Omental fat pad (tissue), 4 donors: Measurements from ENCODE around the gene CLDN15. TPM values are rescaled to one million over a fixed set of nuclear protein-coding genes. Genes with fewer than 3 reads are reported as not detected.
"Not testable (repeated sequence)": the region's sequence is repeated elsewhere in the genome, so short reads cannot be mapped to it uniquely, and the experiment has no call there.

ENCODE experiments used
- ATAC-seq: fragments of 150-250 bp; one replicate; pipeline ENCODE4 v1.9.1; 2016; ENCODE audit warnings: mild to moderate bottlenecking, moderate library complexity; ENCODE audit not compliant: low FRiP score
- DNase-seq: peaks from one replicate; pipeline ENCODE4 v3.0.0-alpha.2; 2019; ENCODE audit warnings: low spot score
- total RNA-seq, 4 donors: library from RNA; depleted of rRNA; stranded (reverse); fragments of >200 nt; gene quantifications; one replicate each; pipeline ENCODE4 v1.1.0, GENCODE V29; 2016
- TF ChIP-seq, protein P1 (sequence below), 3 donors: fragments of 450-650 bp; IDR thresholded peaks; one replicate each; pipeline ENCODE4 v1.5.1; 2016 to 2017; ENCODE audit warnings: antibody characterized with exemption in 3 of 3, mild to moderate bottlenecking in 3 of 3, moderate library complexity in 2 of 3

Gene CLDN15
- total RNA-seq, 4 donors from 2014 or later, result 43.3 to 280 (median 60.5) TPM

DNA sequence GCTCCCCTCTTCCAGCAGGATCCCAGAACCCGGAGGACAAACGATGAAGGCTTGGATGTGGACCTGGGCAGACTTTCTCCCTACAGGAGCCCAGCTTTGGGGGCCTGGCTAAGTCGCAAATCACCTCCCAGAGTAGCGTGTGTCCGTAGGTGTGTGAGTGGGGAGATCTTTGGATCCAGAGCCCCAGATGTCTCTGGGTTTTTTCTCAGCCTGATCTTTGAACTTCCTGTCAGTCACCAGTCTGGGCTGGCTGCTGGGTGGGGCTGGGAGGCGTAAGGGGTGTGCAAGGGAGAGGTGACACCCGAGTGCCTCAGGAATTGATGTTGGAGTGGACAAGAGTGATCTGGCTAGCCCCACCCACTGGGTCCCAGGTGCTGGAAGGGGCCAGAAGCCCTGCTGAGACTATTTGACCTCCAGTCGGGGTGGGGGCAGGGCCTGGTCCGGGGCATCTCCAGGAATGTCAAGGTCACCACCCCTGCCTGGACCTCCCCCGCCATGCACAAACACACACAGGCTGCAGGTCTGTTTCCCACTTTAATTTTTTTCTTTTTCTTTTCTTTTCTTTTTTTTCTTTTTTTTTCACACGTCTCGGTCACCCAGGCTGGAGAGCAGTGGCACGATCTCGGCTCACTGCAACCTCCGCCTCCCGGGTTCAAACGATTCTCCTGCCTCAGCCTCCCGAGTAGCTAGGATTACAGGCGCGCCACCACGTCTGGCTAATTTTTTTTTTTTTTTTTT lies 36.6 kb downstream of the CLDN15 start, which contains the start of gene MOGAT3:
Gene MOGAT3 (minus strand): TSS at position 175 of the 738 bp plus-strand sequence. CDS start 182 bp downstream, outside the sequence.
- TF ChIP-seq, protein P1, sequence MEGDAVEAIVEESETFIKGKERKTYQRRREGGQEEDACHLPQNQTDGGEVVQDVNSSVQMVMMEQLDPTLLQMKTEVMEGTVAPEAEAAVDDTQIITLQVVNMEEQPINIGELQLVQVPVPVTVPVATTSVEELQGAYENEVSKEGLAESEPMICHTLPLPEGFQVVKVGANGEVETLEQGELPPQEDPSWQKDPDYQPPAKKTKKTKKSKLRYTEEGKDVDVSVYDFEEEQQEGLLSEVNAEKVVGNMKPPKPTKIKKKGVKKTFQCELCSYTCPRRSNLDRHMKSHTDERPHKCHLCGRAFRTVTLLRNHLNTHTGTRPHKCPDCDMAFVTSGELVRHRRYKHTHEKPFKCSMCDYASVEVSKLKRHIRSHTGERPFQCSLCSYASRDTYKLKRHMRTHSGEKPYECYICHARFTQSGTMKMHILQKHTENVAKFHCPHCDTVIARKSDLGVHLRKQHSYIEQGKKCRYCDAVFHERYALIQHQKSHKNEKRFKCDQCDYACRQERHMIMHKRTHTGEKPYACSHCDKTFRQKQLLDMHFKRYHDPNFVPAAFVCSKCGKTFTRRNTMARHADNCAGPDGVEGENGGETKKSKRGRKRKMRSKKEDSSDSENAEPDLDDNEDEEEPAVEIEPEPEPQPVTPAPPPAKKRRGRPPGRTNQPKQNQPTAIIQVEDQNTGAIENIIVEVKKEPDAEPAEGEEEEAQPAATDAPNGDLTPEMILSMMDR (IDR thresholded peaks at IDR 0.05), result no peak
- DNase-seq (no peak), ATAC-seq (no peak)

DNA sequence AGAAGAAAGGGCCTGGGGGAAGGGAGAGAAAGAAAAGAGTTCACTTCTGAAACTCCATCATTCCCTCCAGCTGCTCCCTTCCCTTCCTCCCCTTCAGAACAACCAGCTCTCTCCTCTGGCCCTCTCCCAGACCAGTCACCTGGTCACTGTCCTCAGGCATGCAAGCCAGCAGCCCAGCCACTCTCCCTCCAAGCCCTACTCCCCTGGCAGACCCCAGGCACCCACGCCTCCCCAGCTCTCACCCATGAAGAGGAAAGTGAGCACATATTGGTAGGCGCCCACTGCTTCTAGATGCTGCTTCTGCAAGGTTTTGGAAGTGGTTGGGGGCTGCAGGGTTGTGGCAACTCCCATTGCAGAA lies 37.1 kb downstream of the CLDN15 start:
- TF ChIP-seq, protein P1 (IDR thresholded peaks at IDR 0.05), result no peak
- DNase-seq (no peak), ATAC-seq (no peak)

DNA sequence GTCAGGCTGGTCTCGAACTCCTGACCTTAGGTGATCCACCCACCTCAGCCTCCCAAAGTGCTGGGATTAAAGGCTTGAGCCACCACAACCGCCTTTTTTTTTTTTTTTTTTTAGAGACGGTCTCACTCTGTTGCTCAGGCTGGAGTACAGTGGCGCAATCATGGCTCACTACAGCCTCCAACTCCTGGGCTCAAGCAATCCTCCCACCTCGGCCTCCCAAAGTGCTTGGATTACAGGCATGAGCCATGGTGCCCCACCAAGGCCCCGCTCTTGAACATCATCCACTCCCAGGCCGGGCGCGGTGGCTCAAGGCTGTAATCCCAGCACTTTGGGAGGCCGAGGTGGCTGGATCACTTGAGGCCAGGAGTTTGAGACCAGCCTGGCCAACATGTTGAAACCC lies 38.1 kb downstream of the CLDN15 start:
- ATAC-seq, DNase-seq: not testable (repeated sequence)

DNA sequence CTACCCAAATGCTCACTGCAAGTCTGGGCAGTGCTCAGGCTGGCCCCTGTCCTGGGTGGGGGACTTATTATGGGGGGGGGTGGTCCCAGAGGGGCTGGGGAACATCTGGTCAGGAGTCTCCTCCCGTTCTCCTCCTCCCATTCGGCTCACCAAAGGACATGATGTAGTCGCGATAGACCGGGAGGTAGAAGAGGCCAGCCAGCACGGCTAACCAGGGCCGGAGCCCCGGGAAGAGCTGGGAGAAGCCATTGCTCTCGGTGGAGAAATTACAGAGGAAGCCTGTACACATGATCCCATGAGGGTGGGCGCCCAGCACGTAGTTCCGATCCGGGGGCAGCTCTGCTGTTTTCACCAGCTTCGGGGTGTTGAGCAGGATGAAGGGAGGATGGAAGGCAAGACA lies 39.1 kb downstream of the CLDN15 start:
- no peak for ATAC-seq
- TF ChIP-seq, protein P1 (IDR thresholded peaks at IDR 0.05), result no peak
- DNase-seq, result no peak

DNA sequence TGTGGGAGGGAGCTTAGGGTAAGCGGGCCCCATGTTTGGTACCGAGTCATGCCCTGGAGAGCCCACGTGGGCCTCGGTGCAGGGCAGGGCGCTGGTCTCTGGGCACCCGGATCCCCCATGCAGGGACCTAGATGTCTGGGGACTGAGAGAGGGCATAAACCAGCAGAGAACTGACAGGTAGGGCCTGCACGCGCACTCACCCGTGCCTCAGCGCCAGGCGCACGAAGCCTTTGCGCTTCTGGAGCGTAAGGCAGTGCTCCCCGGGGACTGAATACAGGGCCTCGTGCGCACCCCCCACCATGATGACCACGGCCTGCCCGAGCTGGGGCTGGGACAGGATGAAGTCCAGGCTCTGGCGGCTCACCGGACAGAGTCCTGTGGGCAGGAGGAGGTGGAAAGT lies 39.6 kb downstream of the CLDN15 start:
- TF ChIP-seq, protein P1 (IDR thresholded peaks at IDR 0.05), result no peak
- ATAC-seq, result no peak
- no peak for DNase-seq

DNA sequence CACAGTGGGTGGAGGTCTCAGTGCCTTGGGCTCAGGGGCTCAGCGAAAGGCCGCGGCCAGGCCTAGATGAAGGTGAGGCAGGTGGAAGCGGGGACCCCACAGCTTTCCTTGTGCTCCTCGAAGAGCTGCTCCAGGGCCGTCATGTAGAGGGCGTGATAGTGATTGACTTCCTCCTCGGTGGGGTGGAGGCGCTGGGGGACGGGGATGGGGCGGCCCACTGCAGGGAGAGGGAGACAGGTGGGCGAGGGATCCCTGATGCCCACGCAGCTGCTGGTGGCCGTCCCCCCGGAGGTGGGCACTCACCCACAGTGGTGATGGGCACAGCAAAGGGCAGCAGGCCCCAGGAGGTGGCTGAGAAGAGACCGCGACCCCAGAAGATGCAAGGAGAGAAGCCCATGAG lies 41.7 kb downstream of the CLDN15 start:
- DNase-seq (no peak), ATAC-seq (no peak)
- TF ChIP-seq, protein P1 (IDR thresholded peaks at IDR 0.05), result no peak

DNA sequence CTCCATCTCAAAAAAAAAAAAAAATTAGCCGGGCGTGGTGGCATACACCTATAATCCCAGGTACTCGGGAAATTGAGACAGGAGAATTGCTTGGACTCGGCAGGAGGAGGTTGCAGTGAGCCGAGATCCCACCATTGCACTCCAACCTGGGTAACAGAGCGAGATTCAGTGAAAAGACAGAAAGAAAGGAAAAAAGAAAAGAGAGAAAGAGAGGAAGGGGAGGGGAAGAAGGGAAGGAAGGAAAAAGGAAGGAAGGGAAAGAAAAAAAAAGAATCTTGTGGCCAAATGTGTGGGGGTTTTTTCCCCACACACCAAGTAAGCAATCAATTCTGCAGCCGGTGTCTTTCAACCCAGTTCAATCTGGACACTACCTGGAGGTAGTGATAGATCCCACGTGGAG lies 48.5 kb downstream of the CLDN15 start:
- ATAC-seq (no peak), DNase-seq (no peak)
- TF ChIP-seq, protein P1 (IDR thresholded peaks at IDR 0.05), result no peak
